NCI-H1694 treated with DMSO at 0.1 percent for 48 hours (cell line): ENCODE data around the gene TRPM4.
"Not testable (repeated sequence)": the region's sequence is repeated elsewhere in the genome, so short reads cannot be mapped to it uniquely, and the experiment has no call there.

ENCODE experiments used
- DNase-seq: peaks from one replicate; lab custom pipeline; 2025; lab: John Stamatoyannopoulos, UW

TRPM4 gene

GRCh38 chr19:49157445-49158224 is at the start of gene TRPM4:
TRPM4 (plus strand) TSS chr19:49157792; CDS start chr19:49157867, 75 bp downstream.
- peak; percentile 29 for DNase-seq

- DNase-seq, result no peak
These were observed 48.5 kb upstream of the TRPM4 start for GRCh38 chr19:49109051-49109450.

DNA sequence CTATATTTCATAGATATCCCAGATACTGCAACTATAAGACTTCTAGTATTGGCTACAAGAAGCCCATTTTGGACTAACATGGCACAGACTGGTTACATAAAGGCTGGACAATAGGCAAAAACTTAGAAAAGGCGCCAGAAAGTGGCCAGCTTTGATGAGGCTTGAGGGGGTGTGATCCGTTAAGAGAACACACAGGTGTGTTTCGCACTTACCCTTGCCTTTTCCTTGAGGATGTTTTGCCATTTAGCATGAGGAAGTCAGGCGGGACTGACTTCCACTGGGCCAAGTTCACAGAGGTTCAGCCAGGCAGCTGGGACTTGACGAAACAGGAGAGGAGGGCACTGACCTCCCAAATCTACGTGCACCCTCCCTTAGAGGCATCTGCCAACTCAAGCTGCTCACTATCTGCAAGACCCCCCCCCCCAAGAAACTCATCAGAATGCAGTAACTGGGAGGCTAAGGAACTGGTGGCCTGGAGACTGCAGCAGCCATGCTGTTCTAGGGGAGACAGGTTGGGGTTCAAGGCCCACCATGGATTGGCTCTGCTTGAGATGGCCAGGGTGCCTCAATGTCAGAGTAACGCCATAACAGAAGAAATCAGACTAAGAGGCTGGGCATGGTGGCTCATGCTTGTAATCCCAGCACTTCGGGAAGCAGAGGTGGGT is 47.9 kb upstream of the TRPM4 start:
- DNase-seq, result no peak

DNA sequence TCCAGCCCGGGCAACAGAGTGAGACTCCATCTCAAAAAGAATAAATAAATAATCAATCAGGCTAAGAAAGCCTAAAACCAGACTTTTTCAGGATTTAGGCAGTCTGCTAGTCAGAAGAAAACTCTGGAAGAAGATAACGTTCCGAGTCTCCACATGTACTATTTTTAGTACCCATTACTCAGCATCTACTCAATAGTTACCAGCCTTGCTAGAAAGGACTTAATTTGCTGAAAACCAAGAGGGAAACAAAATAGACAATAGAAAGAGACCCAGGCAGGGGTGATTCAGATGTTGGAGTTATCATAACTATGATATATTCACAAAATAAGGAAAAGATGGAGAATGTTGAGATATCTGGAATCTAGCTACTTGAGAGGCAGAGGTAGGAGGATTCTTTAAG is 47.0 kb upstream of the TRPM4 start:
- no peak for DNase-seq

GRCh38 chr19:49111218-49111998 is 46.2 kb upstream of the TRPM4 start:
- no peak for DNase-seq

DNA sequence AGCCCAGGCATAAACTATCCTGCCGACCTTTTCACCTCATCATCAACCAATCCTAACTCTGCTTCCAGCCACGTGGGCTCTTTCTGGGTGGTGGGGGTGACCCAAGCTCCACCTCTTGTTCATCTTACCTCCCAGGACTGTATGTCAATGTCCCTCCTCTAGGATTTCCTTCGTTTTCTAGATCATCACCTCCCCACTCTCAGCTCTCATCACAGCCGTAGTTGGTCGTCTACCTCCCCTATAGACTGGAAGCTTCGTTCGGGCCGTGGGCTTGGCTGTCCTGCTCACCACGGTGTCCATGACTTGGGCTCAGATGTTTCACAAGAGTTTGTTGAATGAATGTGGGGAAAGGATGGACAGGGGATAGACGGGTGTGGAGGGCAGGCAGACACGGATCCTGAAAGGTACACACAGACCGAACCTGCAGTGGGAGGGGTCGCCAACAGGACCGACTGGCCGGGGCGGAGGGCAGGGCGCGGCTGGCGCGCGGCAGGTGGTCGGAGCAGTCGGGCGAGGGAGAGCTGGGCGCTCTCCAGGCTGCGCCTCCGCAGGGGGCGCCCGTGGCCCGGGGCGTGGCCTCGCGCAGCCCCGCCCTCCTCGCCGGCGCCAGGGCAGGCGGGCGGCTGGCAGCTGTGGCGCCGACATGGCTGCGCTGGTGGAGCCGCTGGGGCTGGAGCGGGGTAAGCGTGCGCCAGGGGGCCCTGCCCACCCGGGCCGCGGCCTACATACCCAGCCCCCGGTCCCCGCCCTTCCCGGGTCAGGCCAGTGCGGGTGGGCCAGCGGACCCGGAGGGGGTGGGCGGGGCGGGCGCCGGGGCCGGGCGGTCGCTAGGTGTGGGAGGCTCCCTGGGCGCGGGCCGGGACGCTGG is 43.6 kb upstream of the TRPM4 start, which contains the start of gene LIN7B:
LIN7B (plus strand) TSS at position 609 of the 868 bp plus-strand sequence; CDS start at position 644, 35 bp downstream.
- peak; percentile 46 for DNase-seq

GRCh38 chr19:49114630-49115363 is 42.8 kb upstream of the TRPM4 start:
- DNase-seq, result peak; percentile 33

DNA sequence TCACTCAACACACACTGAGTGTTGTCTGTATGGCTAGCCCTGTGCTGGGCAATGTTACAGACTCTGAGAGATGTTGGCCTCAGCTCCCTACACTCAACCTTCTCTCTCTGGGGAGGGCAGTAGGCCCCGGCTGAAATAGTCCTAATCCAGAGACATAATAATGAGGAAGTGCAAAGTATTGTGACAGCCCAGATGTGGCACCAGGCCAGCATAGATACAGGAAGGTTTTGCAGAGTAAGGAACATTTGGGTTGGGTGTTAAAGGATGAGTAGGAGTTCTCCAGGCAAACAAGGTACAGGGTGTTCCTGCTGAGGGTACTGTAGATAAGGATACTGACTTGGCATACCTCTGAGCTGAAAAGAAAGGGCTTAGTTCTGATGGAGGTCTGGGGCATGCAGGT is 41.0 kb upstream of the TRPM4 start:
- DNase-seq, result no peak

- no peak for DNase-seq
These were observed 39.7 kb upstream of the TRPM4 start for GRCh38 chr19:49117677-49118564.

GRCh38 chr19:49118565-49119410 is 38.8 kb upstream of the TRPM4 start, which contains the start of gene C19orf73:
C19orf73 (minus strand) TSS chr19:49119143; CDS start chr19:49119022, 121 bp downstream.
- DNase-seq, result peak; percentile 88

DNA sequence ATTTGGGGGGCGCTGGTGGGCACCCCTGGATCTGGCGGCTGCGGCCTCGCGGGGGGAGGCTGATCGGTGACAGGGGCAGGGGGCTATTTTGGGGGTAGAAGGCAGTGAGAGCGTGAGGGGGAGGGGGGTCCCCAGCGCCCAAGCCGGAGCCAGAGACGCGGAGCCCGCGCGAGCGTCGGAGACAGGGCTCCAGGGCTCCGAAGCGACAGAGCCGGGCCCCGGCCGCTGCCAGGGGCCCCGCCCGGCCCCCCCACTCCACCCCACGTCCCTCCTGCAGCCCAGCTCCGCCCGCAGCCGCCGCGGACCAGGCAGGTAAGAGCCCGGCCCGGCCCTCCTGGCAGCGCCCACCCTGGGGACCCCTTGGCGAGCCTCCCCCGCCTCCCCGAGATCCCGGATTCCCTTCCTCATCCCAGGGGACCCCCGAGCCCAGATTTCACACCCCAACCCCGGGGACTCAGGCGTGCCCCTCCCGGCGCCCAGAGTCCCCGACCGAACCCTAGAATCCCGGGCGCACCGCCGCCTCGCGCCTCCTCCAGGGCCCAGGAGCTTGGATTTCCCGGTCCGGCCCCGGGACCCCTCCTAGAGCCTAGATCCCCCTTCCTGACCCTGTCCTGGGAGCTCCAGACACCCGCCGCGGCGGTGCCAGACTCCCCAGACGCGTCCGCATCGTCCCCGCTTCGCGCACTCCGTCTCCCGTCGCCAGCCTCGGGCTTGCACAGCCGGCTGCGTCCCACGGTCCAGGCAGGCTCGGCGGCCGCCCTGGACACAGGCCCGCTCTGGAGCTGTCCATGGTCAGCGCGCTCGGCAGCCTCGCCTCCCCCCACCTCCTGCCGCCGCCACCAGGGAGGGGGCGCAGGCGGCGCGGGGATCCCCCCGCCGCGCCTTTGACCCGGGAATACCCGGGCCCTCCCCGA is 37.9 kb upstream of the TRPM4 start, which contains the start of gene PPFIA3:
PPFIA3 (plus strand) TSS at position 134 of the 914 bp plus-strand sequence. CDS start 8,330 bp downstream, outside the sequence.
- DNase-seq, result no peak

DNA sequence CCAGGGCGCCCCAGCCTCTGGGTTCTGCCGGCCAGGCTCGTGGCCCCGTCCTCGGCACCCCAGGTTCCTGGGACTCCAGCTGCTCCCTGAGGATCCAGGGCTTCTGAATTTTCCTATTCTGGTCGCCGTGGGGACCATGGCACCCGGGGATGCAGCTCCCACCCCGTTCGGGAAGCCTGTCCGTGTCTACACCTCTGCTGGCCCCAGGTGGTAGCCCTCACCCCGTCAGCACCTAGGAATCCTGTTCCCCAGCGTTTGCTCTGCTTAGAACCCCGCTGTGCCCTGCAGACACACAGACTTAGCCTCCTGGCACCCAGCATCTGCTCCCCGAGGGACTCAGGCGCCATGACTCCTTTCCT is 37.3 kb upstream of the TRPM4 start:
- DNase-seq, result no peak

DNA sequence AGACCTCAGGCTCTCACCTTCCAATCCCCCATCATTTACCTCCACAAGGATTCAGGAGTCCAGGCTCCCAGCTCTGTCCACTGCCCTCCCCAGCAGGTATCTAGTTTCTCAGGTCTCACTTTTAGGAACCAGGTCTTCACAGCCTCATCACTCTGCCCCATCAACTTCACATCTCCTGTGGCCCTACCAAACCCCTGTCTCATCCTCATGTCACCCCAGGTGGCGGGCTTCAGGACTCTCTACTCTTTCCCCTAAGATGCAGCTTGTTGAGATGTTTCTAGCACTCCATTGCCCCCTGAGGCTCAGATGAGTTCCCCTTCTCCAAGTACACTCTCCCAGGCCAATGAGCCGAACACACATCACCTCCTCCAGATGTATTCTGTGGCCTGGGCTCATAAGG is 36.7 kb upstream of the TRPM4 start:
- no peak for DNase-seq

- not testable (repeated sequence) for DNase-seq
These were observed 35.8 kb upstream of the TRPM4 start for GRCh38 chr19:49121841-49122240.

DNA sequence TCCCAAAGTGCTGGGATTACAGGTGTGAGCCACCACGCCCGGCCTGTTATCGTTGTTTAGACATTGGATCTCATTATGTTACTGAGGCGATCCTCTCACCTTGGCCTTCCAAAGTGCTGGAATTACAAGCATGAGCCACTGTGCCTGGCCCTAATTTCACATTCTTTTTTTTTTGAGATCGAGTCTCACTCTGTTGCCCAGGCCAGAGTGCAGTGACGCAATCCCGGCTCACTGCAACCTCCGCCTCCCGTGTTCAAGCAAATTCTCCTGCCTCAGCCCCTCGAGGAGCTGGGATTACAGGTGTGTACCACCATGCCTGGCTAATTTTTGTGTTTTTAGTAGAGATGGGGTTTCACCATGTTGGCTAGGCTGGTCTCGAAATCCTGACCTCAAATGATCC is 34.3 kb upstream of the TRPM4 start:
- DNase-seq, result not testable (repeated sequence)

- DNase-seq, result no peak
These were observed 32.4 kb upstream of the TRPM4 start for GRCh38 chr19:49125025-49125731.

GRCh38 chr19:49126575-49126974 is 31.0 kb upstream of the TRPM4 start:
- no peak for DNase-seq
